Measurements from ENCODE around the gene AHRR. TPM values are rescaled to one million over a fixed set of nuclear protein-coding genes. Genes with fewer than 3 reads are reported as not detected.

The AHRR gene
- total RNA-seq, 1 experiment from 2014 or later = 2.6 TPM

DNA sequence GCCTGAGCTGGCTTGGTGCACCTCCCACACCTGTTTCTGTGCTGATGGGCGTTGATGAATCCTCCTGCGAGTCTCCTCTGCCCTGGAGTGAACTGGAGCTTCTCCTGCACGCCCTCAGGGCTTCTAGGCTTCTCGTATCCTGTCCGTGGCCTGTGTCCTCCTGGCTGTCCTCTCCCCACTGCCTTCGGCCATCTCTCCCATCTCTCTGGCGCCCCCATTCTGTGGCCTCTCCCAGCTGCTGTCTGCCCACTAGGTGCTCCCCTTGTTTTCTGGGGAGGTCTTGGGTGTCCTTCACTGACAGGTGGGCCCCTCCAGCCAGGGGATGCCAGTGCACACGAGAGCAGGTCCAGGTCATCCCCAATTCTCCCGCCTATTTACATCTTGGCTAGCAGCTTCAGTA, 28.8 kb downstream of the AHRR start:
- Histone ChIP-seq H2AFZ (ENCODE audit: low read length) (no peak overlapping the region), H3K4me2 (ENCODE audit: low read depth, low read length, poor library complexity, severe bottlenecking) (no peak overlapping the region), H4K20me1 (ENCODE audit: insufficient read depth, low read depth, low read length) (no peaks in the 10 kb centered on the region), H3K4me3 (ENCODE audit: low read length) (no peak overlapping the region), H3K9ac (ENCODE audit: low read length) (no peak overlapping the region), H3K4me1 (ENCODE audit: low read length) (peaks cover 22% of the 10 kb centered on the region), H3K9me3 (ENCODE audit: low read length) (no peaks in the 10 kb centered on the region), H3K27me3 (ENCODE audit: low read length) (no peaks in the 10 kb centered on the region), H3K36me3 (ENCODE audit: insufficient read depth, low read length) (peaks cover 5% of the 10 kb centered on the region; the same call in 1 of the 2 replicates), H3K27ac (ENCODE audit: low read length) (no peak overlapping the region), H3K79me2 (ENCODE audit: low read length) (no peaks in the 10 kb centered on the region), H3K9me2 (replicated peaks; ENCODE audit: insufficient read depth, low read length) (no peaks in the 10 kb centered on the region)
- DNase-seq = no peak

DNA sequence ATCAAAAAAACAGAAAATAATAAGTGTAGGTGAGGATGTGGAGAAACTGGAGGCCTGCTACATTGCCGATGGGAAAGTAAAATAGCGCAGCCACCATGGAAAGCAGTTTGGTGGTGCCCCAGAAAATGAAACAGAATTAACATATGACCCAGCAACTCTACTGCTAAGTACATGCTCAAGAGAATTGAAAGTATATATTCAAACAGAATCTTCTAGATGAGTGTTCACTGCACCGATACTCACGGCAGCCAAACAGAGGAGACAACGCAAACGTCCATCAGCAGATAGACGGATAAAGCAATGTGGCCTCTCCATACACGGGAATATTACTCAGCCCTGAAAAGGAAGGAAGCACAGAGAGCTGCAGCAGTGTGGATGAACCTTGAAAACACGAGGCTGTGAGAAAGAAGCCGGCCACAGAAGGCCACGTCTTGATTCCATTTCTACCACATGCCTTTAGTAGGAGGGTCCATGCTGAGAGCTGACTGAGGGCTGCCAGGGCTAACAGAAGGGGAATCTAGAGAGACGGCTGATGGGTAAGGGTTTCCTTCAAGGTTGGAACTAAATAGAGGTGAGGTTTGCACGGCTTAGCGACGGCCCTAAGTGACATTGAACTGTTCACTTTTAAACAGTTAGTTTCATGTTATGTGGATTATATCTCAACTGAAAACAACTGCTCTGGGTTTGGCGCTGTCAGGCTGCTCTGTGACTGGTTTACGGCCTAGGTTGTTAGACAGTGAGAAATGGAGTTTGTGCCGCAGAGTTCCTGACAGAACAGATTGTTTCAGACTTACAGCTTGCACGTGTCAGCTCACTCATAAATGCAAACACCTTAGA, 29.8 kb downstream of the AHRR start:
- Histone ChIP-seq H3K27ac (ENCODE audit: low read length) (no peak overlapping the region), H3K4me1 (ENCODE audit: low read length) (peaks cover 16% of the 10 kb centered on the region)

DNA sequence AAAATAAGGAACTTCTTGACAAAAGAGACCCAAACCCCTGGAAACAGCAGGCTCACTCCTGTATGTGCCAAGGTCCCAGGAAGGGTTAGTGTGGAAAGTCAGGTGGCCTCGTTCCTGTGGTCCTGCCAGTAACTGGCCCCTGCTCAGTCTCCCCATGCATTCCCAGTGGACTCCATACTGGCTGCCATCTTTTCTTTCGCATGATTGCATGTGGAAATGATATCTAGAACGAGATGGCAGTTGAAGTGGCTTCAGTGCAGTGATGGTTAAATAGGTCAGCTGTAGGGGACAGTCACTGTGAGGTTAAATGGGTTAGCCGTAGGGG, 30.4 kb downstream of the AHRR start:
- Histone ChIP-seq H3K27ac (ENCODE audit: low read length) (no peak overlapping the region), H3K36me3 (ENCODE audit: insufficient read depth, low read length) (peaks cover 5% of the 10 kb centered on the region; the same call in 1 of the 2 replicates), H3K79me2 (ENCODE audit: low read length) (no peaks in the 10 kb centered on the region), H3K9me3 (ENCODE audit: low read length) (no peaks in the 10 kb centered on the region), H3K4me3 (ENCODE audit: low read length) (no peak overlapping the region), H3K4me2 (ENCODE audit: low read depth, low read length, poor library complexity, severe bottlenecking) (no peak overlapping the region), H3K9me2 (replicated peaks; ENCODE audit: insufficient read depth, low read length) (no peaks in the 10 kb centered on the region), H2AFZ (ENCODE audit: low read length) (no peak overlapping the region), H4K20me1 (ENCODE audit: insufficient read depth, low read depth, low read length) (no peaks in the 10 kb centered on the region), H3K9ac (ENCODE audit: low read length) (no peak overlapping the region), H3K27me3 (ENCODE audit: low read length) (no peaks in the 10 kb centered on the region), H3K4me1 (ENCODE audit: low read length) (peaks cover 10% of the 10 kb centered on the region)
- DNase-seq = no peak

More for the DNA sequence above, 29.8 kb downstream of the AHRR start:
- no peak for DNase-seq
- Histone ChIP-seq H3K9ac (ENCODE audit: low read length) (no peak overlapping the region), H3K4me2 (ENCODE audit: low read depth, low read length, poor library complexity, severe bottlenecking) (no peak overlapping the region), H3K9me2 (replicated peaks; ENCODE audit: insufficient read depth, low read length) (no peaks in the 10 kb centered on the region), H2AFZ (ENCODE audit: low read length) (no peak overlapping the region), H3K27me3 (ENCODE audit: low read length) (no peaks in the 10 kb centered on the region), H3K36me3 (ENCODE audit: insufficient read depth, low read length) (peaks cover 5% of the 10 kb centered on the region; the same call in 1 of the 2 replicates), H3K9me3 (ENCODE audit: low read length) (no peaks in the 10 kb centered on the region), H4K20me1 (ENCODE audit: insufficient read depth, low read depth, low read length) (no peaks in the 10 kb centered on the region), H3K4me3 (ENCODE audit: low read length) (no peak overlapping the region), H3K79me2 (ENCODE audit: low read length) (no peaks in the 10 kb centered on the region)

DNA sequence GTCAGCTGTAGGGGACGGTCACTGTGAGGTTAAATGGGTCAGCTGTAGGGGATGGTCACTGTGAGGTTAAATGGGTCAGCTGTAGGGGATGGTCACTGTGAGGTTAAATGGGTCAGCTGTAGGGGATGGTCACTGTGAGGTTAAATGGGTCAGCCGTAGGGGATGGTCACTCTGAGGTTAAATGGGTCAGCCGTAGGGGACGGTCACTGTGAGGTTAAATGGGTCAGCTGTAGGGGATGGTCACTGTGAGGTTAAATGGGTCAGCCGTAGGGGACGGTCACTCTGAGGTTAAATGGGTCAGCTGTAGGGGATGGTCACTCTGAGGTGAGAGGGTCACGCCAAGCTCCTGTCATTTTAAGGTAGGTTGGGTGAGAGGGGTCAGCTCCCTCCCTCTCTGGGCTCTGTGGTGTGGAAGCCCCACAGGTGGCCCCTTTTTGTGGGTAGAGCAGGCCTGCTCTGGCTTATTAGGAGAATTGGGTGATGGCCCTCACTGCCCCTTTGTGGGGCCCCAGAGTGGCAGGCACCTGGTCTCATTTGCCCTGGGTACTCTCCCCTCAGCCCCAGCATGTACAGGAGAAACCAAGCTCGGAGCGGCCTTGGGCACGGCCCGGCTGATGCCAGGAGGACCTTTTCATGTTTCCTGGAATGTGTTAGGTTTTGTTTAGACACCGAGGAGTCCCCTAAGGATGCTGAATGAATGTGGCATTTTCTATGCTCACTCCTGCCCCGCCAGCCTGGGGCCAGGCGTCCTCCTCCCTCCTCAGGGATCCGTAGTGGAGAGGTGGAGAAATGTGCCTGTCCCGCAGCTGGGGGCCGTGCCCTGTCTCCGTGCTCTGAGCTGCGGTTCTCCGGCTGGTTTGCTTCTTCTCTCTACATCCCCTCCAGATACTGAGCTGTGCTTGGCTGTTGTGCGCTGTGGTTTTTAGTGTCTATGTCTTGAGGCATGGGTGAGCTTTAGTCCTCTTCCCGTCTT, 31.4 kb downstream of the AHRR start:
- H3K4me3 ChIP-seq (ENCODE audit: low read length) = no peak overlapping the region
- H2AFZ ChIP-seq (ENCODE audit: low read length) = no peak overlapping the region
- no peak overlapping the region for H3K4me2 ChIP-seq (ENCODE audit: low read depth, low read length, poor library complexity, severe bottlenecking)
- no peaks in the 10 kb centered on the region for H3K27me3 ChIP-seq (ENCODE audit: low read length)
- no peaks in the 10 kb centered on the region for H3K9me2 ChIP-seq (replicated peaks; ENCODE audit: insufficient read depth, low read length)
- no peak for DNase-seq
- no peak overlapping the region for H3K9ac ChIP-seq (ENCODE audit: low read length)
- no peaks in the 10 kb centered on the region for H3K9me3 ChIP-seq (ENCODE audit: low read length)
- no peak overlapping the region for H3K27ac ChIP-seq (ENCODE audit: low read length)
- no peaks in the 10 kb centered on the region for H3K79me2 ChIP-seq (ENCODE audit: low read length)
- H3K36me3 ChIP-seq (ENCODE audit: insufficient read depth, low read length) = peaks cover 5% of the 10 kb centered on the region; the same call in 1 of the 2 replicates
- peaks cover 6% of the 10 kb centered on the region for H3K4me1 ChIP-seq (ENCODE audit: low read length)
- H4K20me1 ChIP-seq (ENCODE audit: insufficient read depth, low read depth, low read length) = no peaks in the 10 kb centered on the region

DNA sequence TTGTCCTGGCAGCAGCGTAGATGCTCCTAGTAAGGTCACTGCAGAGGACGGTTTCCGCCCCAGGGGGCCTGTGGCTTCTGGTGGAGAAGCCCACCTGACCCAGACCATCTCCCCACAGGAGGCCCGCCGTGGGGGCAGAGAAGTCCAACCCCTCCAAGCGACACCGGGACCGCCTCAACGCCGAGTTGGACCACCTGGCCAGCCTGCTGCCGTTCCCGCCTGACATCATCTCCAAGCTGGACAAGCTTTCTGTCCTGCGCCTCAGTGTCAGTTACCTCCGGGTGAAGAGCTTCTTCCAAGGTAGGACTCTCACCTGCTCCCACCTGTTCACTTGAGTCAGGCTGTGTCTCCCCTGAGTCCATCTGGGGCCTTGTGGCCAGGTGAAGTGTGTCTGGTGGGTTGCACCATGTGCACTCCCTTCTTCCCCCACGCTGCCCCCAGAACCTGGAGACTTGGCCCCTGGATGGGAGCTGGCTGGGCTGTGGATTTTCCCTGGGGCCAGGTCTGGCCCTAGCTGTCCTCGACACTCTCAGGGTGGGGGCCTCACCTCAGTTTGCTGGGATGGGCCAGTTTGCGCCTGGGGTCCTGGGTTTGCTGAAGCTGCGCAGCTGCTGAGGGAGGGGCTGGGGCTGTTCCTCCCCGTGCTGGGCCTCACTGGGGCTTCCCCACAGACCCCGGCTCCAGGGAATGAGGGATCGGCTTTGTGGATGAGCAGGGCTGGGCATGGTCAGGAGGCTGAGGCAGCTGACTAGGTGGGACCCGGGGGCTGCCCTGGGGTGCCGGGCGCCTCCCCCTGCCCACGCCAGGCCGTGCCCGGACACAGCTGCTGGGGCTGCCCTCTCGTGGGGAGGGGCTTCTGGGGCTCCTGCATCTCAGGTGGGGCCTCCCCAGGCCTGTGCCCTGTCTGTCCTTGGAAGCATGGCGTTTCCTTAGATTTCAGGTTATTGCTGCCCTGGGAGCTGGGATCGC, 32.4 kb downstream of the AHRR start:
- H3K27ac ChIP-seq (ENCODE audit: low read length) = no peak overlapping the region
- no peak overlapping the region for H3K9ac ChIP-seq (ENCODE audit: low read length)
- no peak overlapping the region for H3K4me2 ChIP-seq (ENCODE audit: low read depth, low read length, poor library complexity, severe bottlenecking)
- no peaks in the 10 kb centered on the region for H3K9me3 ChIP-seq (ENCODE audit: low read length)
- H3K4me1 ChIP-seq (ENCODE audit: low read length) = peaks cover 6% of the 10 kb centered on the region
- no peaks in the 10 kb centered on the region for H4K20me1 ChIP-seq (ENCODE audit: insufficient read depth, low read depth, low read length)
- no peaks in the 10 kb centered on the region for H3K27me3 ChIP-seq (ENCODE audit: low read length)
- H3K9me2 ChIP-seq (replicated peaks; ENCODE audit: insufficient read depth, low read length) = no peaks in the 10 kb centered on the region
- H3K36me3 ChIP-seq (ENCODE audit: insufficient read depth, low read length) = peaks cover 5% of the 10 kb centered on the region; the same call in 1 of the 2 replicates
- H3K79me2 ChIP-seq (ENCODE audit: low read length) = no peaks in the 10 kb centered on the region
- DNase-seq = no peak
- no peak overlapping the region for H3K4me3 ChIP-seq (ENCODE audit: low read length)
- H2AFZ ChIP-seq (ENCODE audit: low read length) = no peak overlapping the region

DNA sequence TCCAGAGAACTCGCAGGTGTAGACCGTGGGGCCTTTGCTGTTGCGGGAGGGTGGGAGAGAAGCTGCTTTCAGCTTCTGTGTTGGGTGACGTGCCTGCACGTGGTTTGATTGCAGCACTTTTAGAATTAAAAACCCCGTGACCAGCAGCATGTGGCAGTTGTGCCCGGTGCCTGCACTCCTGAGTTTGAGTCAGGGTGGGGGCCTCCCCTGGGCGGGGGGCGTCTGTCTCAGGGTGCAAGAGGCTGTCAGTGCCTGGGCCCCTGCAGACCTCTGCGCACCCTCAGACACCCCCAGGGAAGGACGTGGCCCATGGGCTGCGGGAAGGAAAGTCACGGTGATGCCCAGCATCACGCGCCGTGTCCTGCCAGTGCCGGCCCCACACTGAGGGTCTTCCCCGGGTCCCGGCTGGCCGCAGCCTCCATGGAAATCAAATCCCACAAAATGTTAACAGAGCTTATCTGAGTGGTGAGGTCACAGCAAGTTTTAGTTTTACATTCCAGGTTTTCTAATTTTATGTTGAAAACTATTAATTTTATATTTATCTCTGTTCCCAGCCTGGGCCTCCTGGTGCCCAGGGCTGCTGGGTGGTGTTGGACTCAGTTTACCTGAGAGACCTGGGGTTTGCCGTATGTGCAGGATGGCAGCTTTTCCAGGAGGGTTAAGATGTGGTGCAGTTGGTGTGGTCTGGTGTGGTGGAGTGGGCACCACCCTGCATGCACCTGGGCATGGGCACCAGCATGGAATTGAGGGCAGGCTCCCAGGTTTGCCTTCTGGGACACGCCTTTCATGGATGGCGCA, 33.3 kb downstream of the AHRR start:
- H3K4me3 ChIP-seq (ENCODE audit: low read length) = no peak overlapping the region
- H3K4me2 ChIP-seq (ENCODE audit: low read depth, low read length, poor library complexity, severe bottlenecking) = no peak overlapping the region
- peaks cover 5% of the 10 kb centered on the region; the same call in 1 of the 2 replicates for H3K36me3 ChIP-seq (ENCODE audit: insufficient read depth, low read length)
- no peak overlapping the region for H3K27ac ChIP-seq (ENCODE audit: low read length)
- DNase-seq = no peak
- no peaks in the 10 kb centered on the region for H3K9me3 ChIP-seq (ENCODE audit: low read length)
- no peaks in the 10 kb centered on the region for H3K79me2 ChIP-seq (ENCODE audit: low read length)
- H2AFZ ChIP-seq (ENCODE audit: low read length) = no peak overlapping the region
- H3K9ac ChIP-seq (ENCODE audit: low read length) = no peak overlapping the region
- H4K20me1 ChIP-seq (ENCODE audit: insufficient read depth, low read depth, low read length) = no peaks in the 10 kb centered on the region
- H3K9me2 ChIP-seq (replicated peaks; ENCODE audit: insufficient read depth, low read length) = no peaks in the 10 kb centered on the region
- H3K4me1 ChIP-seq (ENCODE audit: low read length) = peaks cover 6% of the 10 kb centered on the region
- no peaks in the 10 kb centered on the region for H3K27me3 ChIP-seq (ENCODE audit: low read length)

DNA sequence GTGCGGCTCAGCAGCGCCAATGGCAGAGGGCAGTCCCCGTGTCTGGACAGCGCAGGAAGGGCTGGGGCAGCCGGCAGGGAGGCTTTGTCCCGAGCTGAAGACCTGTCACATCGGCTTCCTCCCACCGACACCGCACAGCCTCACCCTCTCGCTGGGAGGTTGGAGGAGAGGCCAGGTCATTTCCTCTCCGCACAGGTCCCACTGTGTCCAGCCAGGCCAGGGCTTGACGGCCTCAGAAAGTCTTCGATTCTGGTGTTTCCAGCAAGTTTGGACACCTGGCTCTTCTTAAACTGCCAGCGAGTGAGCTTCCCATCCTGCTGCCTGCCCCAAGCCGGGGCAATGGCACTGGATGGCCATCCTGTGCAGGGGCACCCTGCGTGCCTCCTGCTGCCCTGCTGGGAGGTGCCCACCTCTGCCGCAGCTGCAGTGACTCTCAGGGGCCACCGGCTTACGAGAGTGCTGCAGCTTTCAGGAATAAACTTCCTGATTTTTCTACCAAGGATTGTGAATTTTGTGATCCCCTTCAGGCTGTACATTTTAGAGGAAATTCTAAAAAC, 33.9 kb downstream of the AHRR start:
- Histone ChIP-seq H4K20me1 (ENCODE audit: insufficient read depth, low read depth, low read length) (no peaks in the 10 kb centered on the region), H3K36me3 (ENCODE audit: insufficient read depth, low read length) (peaks cover 5% of the 10 kb centered on the region; the same call in 1 of the 2 replicates), H3K27me3 (ENCODE audit: low read length) (no peaks in the 10 kb centered on the region), H2AFZ (ENCODE audit: low read length) (no peak overlapping the region), H3K79me2 (ENCODE audit: low read length) (no peaks in the 10 kb centered on the region), H3K27ac (ENCODE audit: low read length) (no peak overlapping the region), H3K4me1 (ENCODE audit: low read length) (no peaks in the 10 kb centered on the region; the same call in 1 of the 2 replicates), H3K9ac (ENCODE audit: low read length) (no peak overlapping the region), H3K4me2 (ENCODE audit: low read depth, low read length, poor library complexity, severe bottlenecking) (no peak overlapping the region), H3K9me3 (ENCODE audit: low read length) (no peaks in the 10 kb centered on the region), H3K4me3 (ENCODE audit: low read length) (no peak overlapping the region), H3K9me2 (replicated peaks; ENCODE audit: insufficient read depth, low read length) (no peaks in the 10 kb centered on the region)
- no peak for DNase-seq

Data from Karpas-422 (cell line).